ENCODE data around the gene SGPP1. TPM values are rescaled to one million over a fixed set of nuclear protein-coding genes. Genes with fewer than 3 reads are reported as not detected.
"Not testable (repeated sequence)": the region's sequence is repeated elsewhere in the genome, so short reads cannot be mapped to it uniquely, and the experiment has no call there.

The SGPP1 gene
- total and polyA plus RNA-seq, 12 donors: 6.3 to 54.3 (median 24.1) TPM

DNA sequence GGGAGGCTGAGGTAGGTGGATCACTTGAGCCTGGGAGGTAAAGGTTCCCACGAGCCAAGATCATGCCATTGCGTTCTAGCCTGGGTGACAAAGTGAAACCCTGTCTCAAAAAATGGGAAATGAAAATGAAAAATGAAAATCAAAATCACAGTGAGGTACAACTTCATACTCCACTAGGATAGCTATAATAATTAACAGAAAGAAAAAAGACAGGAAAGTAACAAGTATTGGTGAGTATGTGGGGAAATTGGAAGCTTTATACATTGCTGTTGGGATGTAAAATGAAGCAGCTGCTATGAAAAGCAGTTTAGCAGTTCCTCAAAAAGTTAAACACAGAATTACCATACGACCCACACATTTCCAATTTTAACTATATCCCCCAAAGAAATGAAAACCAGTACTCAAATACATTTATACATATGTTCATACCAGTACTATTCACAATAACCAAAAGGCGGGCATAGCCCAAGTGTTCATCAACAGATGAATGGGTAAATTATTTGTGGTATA is 22.2 kb downstream of the SGPP1 start:
- no peak for DNase-seq
- intact Hi-C loops (cut with DNase I): no loop called here
- TF ChIP-seq, protein P1, sequence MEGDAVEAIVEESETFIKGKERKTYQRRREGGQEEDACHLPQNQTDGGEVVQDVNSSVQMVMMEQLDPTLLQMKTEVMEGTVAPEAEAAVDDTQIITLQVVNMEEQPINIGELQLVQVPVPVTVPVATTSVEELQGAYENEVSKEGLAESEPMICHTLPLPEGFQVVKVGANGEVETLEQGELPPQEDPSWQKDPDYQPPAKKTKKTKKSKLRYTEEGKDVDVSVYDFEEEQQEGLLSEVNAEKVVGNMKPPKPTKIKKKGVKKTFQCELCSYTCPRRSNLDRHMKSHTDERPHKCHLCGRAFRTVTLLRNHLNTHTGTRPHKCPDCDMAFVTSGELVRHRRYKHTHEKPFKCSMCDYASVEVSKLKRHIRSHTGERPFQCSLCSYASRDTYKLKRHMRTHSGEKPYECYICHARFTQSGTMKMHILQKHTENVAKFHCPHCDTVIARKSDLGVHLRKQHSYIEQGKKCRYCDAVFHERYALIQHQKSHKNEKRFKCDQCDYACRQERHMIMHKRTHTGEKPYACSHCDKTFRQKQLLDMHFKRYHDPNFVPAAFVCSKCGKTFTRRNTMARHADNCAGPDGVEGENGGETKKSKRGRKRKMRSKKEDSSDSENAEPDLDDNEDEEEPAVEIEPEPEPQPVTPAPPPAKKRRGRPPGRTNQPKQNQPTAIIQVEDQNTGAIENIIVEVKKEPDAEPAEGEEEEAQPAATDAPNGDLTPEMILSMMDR (IDR thresholded peaks at IDR 0.05): no peak
- no peak for TF ChIP-seq POLR2A (IDR thresholded peaks at IDR 0.05)
- Histone ChIP-seq H3K9me3 (replicated peaks in 1 of 3) (no peaks in the 10 kb centered on the region), H3K27ac (no peak overlapping the region), H3K4me1 (replicated peaks in 1 of 2) (peaks cover 0 to 10% of the 10 kb centered on the region in 2 donors), H3K4me3 (no peak overlapping the region), H3K27me3 (no peaks in the 10 kb centered on the region), H3K36me3 (replicated peaks in 1 of 2) (no peaks in the 10 kb centered on the region)
- 82 to 94% (median 90%) methylated on average over 4 of the region's 4 CpGs for WGBS, 4 donors

DNA sequence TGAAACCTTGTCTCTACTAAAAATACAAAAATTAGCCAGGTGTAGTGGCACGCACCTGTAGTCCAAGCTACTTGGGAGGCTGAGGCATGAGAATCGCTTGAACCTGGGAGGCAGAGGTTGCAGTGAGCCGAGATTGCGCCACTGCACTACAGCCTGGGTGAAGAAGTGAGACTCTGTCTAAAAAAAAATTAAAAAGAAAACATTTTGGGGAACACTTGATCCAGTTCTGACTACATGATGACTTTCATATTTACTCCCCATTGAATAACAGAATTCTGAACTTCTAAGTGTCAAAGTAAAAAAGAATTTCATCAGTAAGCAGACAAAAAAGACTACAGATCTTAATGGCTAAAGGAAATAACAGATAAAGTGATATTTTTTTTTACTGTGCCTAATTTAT is 25.3 kb downstream of the SGPP1 start:
- H3K27ac ChIP-seq; H3K4me3 ChIP-seq; H3K9me3 ChIP-seq (replicated peaks in 1 of 3); H3K4me1 ChIP-seq (replicated peaks in 1 of 2); DNase-seq; intact Hi-C loops (cut with DNase I); H3K27me3 ChIP-seq; H3K36me3 ChIP-seq (replicated peaks in 1 of 2): not testable (repeated sequence)
- WGBS, 4 donors: 89 to 93% (median 92%) methylated on average over 4 of the region's 4 CpGs

DNA sequence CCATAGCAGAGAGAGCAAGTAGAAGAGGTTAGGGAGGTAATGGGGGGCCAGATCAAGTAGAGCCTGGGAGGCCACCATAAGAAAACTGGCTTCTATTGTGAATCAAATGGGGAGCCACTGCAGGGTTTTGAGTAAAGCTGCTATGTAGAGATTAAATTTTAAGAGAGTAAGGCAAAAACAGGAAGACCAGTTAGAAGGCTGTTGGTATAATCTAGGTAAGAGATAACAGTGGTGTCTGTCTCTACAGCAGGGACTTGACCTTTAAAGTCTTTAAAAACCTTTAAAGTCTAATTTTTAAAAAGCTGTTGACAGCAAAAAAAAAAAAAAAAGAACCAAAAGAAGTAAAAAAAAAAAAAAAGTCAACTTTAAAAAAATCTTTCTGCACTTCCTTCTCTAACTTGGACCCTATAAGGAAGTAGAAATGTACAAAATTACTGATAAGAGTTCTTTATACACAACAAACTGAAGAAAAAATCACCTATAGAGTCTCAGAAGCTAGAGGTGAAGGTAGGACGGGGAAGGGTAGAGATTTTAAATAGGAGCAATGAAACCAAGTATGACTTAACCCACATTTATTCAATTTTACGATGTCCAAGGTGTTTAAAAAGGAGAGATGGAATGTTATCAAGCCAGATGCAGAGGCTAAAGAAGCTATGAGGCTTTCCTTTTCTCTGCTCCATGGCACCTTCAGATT is 26.1 kb downstream of the SGPP1 start:
- Histone ChIP-seq H3K4me3 (no peak overlapping the region), H3K27me3 (no peaks in the 10 kb centered on the region), H3K36me3 (replicated peaks in 1 of 2) (no peaks in the 10 kb centered on the region), H3K4me1 (replicated peaks in 1 of 2) (peaks cover 0 to 10% of the 10 kb centered on the region in 2 donors), H3K27ac (no peak overlapping the region), H3K9me3 (replicated peaks in 1 of 3) (no peaks in the 10 kb centered on the region)
- intact Hi-C loops (cut with DNase I): no loop called here
- WGBS, 4 donors: 86 to 97% (median 89%) methylated on average over 2 of the region's 2 CpGs
- DNase-seq: no peak
- TF ChIP-seq, protein P1 (IDR thresholded peaks at IDR 0.05): no peak
- TF ChIP-seq POLR2A (IDR thresholded peaks at IDR 0.05): no peak

DNA sequence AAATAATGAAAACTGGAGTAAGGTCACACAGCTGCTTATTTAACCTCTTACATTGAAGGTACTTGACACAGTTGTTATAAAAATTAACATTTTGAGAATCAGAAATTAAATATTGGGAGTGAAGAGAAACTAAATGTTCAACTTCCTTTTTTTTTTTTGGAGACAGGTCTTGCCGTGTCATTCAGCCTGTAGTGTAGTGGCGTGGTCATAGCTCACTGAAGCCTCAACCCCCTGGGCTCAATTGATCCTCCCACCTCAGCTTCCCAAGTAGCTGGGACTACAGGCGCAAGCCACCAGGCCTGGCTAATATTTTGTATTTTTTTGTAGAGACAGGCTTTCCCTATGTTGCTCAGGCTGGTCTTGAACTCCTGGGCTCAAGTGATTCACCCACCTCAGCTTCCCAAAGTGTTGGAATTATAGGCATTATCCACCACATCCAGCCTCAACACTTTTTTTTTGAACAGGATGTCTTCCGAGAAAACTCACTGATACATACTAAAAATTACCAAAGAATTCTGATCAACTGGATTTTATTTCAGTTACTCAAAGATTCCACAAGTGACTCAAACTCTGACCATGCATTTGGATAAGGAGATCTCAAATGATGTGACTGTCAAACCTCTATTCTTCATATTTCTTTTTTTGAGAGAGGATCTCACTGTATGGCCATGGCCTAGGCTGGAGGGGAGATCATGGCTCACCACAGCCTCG is 35.4 kb downstream of the SGPP1 start:
- Histone ChIP-seq H3K27me3 (no peaks in the 10 kb centered on the region), H3K36me3 (replicated peaks in 1 of 2) (no peaks in the 10 kb centered on the region), H3K4me3 (no peak overlapping the region), H3K27ac (no peak overlapping the region), H3K9me3 (replicated peaks in 1 of 3) (no peaks in the 10 kb centered on the region), H3K4me1 (replicated peaks in 1 of 2) (no peaks in the 10 kb centered on the region)
- no peak for TF ChIP-seq POLR2A (IDR thresholded peaks at IDR 0.05)
- TF ChIP-seq, protein P1 (IDR thresholded peaks at IDR 0.05): no peak
- 93 to 97% (median 96%) methylated on average over 5 of the region's 5 CpGs for WGBS, 4 donors
- intact Hi-C loops (cut with DNase I): no loop called here
- DNase-seq: no peak
